Small intestine (tissue), 7 donors: ENCODE measurements around the gene RRM1. TPM values are rescaled to one million over a fixed set of nuclear protein-coding genes. Genes with fewer than 3 reads are reported as not detected.
"Not testable (repeated sequence)": the region's sequence is repeated elsewhere in the genome, so short reads cannot be mapped to it uniquely, and the experiment has no call there.

ENCODE experiments used
- DNase-seq, 2 donors: peaks; one replicate each; pipeline versions ENCODE4 v3.0.0 to v3.0.0-alpha.2; 2013
- FAIRE-seq: peaks from 2 replicates; lab custom pipeline; 2012; peaks lifted over from hg19 to GRCh38; lab: Jason Lieb, UNC
- H3K27ac ChIP-seq, 3 donors: one replicate each; pipeline ENCODE4 v1.5.1; 2013; ENCODE audit warnings: low read length in 2 of 3, mild to moderate bottlenecking in 2 of 3, control low read depth in 1 of 3, inconsistent platforms in 1 of 3, low read depth in 1 of 3, moderate library complexity in 1 of 3
- H3K27me3 ChIP-seq, 3 donors: one replicate each; pipeline ENCODE4 v1.6.1; 2013; ENCODE audit warnings: low read length in 3 of 3, inconsistent platforms in 1 of 3; ENCODE audit not compliant: control insufficient read depth in 3 of 3, insufficient read depth in 3 of 3
- H3K36me3 ChIP-seq, 3 donors: one replicate each; pipeline ENCODE4 v1.6.1; 2013; ENCODE audit warnings: low read length in 3 of 3, inconsistent platforms in 1 of 3, low read depth in 1 of 3, mild to moderate bottlenecking in 1 of 3, moderate library complexity in 1 of 3; ENCODE audit not compliant: control insufficient read depth in 3 of 3, insufficient read depth in 2 of 3
- H3K4me1 ChIP-seq, 3 donors: one replicate each; pipeline ENCODE4 v1.6.1; 2013; ENCODE audit warnings: low read length in 2 of 3, inconsistent platforms in 1 of 3, low read depth in 1 of 3, mild to moderate bottlenecking in 1 of 3, moderate library complexity in 1 of 3; ENCODE audit not compliant: control insufficient read depth in 3 of 3, insufficient read depth in 2 of 3
- H3K4me3 ChIP-seq, 3 donors: one replicate each; pipeline ENCODE4 v1.5.1; 2013; ENCODE audit warnings: low read length in 3 of 3, control low read depth in 1 of 3, inconsistent platforms in 1 of 3, low read depth in 1 of 3, mild to moderate bottlenecking in 1 of 3, moderate library complexity in 1 of 3
- H3K9me3 ChIP-seq, 2 donors: one replicate each; pipeline ENCODE4 v1.6.1; 2013; ENCODE audit warnings: low read depth in 1 of 2, low read length in 1 of 2; ENCODE audit not compliant: control insufficient read depth in 2 of 2, insufficient read depth in 1 of 2
- WGBS, 3 donors: extraction: QIAGEN DNeasy Blood & Tissue Kit; methylation state at CpG; one replicate each; pipeline ENCODE4 v1.1.7; 2013; 5-methylcytosine and 5-hydroxymethylcytosine counted together
- polyA plus RNA-seq, 4 donors: library from polyadenylated mRNA; stranded (reverse) in 3 of 4; unstranded in 1 of 4; fragments of 200-250 nt in 3 of 4; fragments of 120-200 nt in 1 of 4; gene quantifications; one replicate each; pipeline versions ENCODE4 v1.2.1 to v1.2.3, GENCODE V29; 2013
- donor health status: healthy with polysubstance abuse.
- donor health status: control.
- donor health status: control.
- donor health status: Bipolar disorder and iron deficiency.
- donor health status: healthy.

The RRM1 gene
- polyA plus RNA-seq, 4 donors = 10.3 to 51.8 (median 25.3) TPM

- H3K36me3 ChIP-seq, H3K27ac ChIP-seq, FAIRE-seq, H3K9me3 ChIP-seq, H3K4me1 ChIP-seq, H3K27me3 ChIP-seq, DNase-seq, H3K4me3 ChIP-seq: not testable (repeated sequence)
- WGBS, 3 donors = 75 to 100% (median 80%) methylated on average over 1 of the region's 1 CpG
Measured at GRCh38 chr11:4158818-4159217, 64.2 kb downstream of the RRM1 start.

GRCh38 chr11:4161305-4161704 is 66.7 kb downstream of the RRM1 start:
- H3K9me3 ChIP-seq = no peaks in the 10 kb centered on the region
- H3K36me3 ChIP-seq = no peaks in the 10 kb centered on the region
- no peak overlapping the region for H3K27ac ChIP-seq
- DNase-seq (no peak), FAIRE-seq (no peak)
- no peak overlapping the region for H3K4me3 ChIP-seq
- H3K4me1 ChIP-seq = peaks cover 0 to 2% (median 0%) of the 10 kb centered on the region in 3 donors
- 71 to 84% (median 77%) methylated on average over 1 of the region's 1 CpG for WGBS, 3 donors
- H3K27me3 ChIP-seq = no peaks in the 10 kb centered on the region

- FAIRE-seq (no peak), DNase-seq (no peak)
- Histone ChIP-seq H3K4me3 (no peak overlapping the region), H3K27me3 (no peaks in the 10 kb centered on the region), H3K9me3 (no peaks in the 10 kb centered on the region), H3K4me1 (peaks cover 0 to 2% (median 0%) of the 10 kb centered on the region in 3 donors), H3K36me3 (no peaks in the 10 kb centered on the region), H3K27ac (no peak overlapping the region)
- 77 to 87% (median 85%) methylated on average over 3 of the region's 3 CpGs for WGBS, 3 donors
Measured at GRCh38 chr11:4164884-4165590, 70.4 kb downstream of the RRM1 start.

GRCh38 chr11:4167292-4167691 is 72.7 kb downstream of the RRM1 start:
- Histone ChIP-seq H3K9me3 (no peaks in the 10 kb centered on the region), H3K27ac (no peak overlapping the region), H3K4me1 (no peaks in the 10 kb centered on the region), H3K36me3 (no peaks in the 10 kb centered on the region), H3K4me3 (no peak overlapping the region), H3K27me3 (no peaks in the 10 kb centered on the region)
- FAIRE-seq = no peak
- WGBS, 3 donors = 91 to 97% (median 95%) methylated on average over 3 of the region's 3 CpGs
- no peak for DNase-seq

- no peaks in the 10 kb centered on the region for H3K27me3 ChIP-seq
- 72 to 82% (median 75%) methylated on average over 6 to 7 of the region's 7 CpGs for WGBS, 3 donors
- DNase-seq (no peak), FAIRE-seq (no peak)
- H3K4me1 ChIP-seq = no peaks in the 10 kb centered on the region
- no peak overlapping the region for H3K4me3 ChIP-seq
- no peak overlapping the region for H3K27ac ChIP-seq
- H3K36me3 ChIP-seq = no peaks in the 10 kb centered on the region
- no peaks in the 10 kb centered on the region for H3K9me3 ChIP-seq
Measured at GRCh38 chr11:4167758-4168157, 73.2 kb downstream of the RRM1 start.

- peak in 1 of 2 donors; percentile 26 for DNase-seq
- not testable (repeated sequence) for H3K36me3 ChIP-seq, FAIRE-seq, H3K27ac ChIP-seq, H3K9me3 ChIP-seq, H3K4me1 ChIP-seq, H3K27me3 ChIP-seq, H3K4me3 ChIP-seq
- WGBS, 3 donors = 32 to 74% (median 49%) methylated on average over 17 to 29 of the region's 33 CpGs
Measured at GRCh38 chr11:4175620-4176350, 81.2 kb downstream of the RRM1 start.

- 63 to 100% (median 65%) methylated on average over 2 to 3 of the region's 3 CpGs for WGBS, 3 donors
- no peaks in the 10 kb centered on the region for H3K4me1 ChIP-seq
Measured at GRCh38 chr11:4178813-4179662, 84.4 kb downstream of the RRM1 start.

More at GRCh38 chr11:4178813-4179662, 84.4 kb downstream of the RRM1 start:
- Histone ChIP-seq H3K27me3 (peaks cover 0 to 4% (median 0%) of the 10 kb centered on the region in 3 donors), H3K4me3 (no peak overlapping the region), H3K27ac (no peak overlapping the region), H3K9me3 (no peaks in the 10 kb centered on the region), H3K36me3 (no peaks in the 10 kb centered on the region)
- no peak for DNase-seq
- FAIRE-seq = no peak
